ENCODE measurements around the gene MSI2.

Gene MSI2

GRCh38 chr17:57727630-57728175, 471.4 kb downstream of the MSI2 start:
- no peak for TF ChIP-seq FOXP2 (optimal IDR thresholded peaks at IDR 0.05; ENCODE audit: control extremely low read depth, extremely low read length, insufficient read depth)
- TF ChIP-seq POLR2AphosphoS5 (IDR thresholded peaks at IDR 0.05; ENCODE audit: borderline replicate concordance, low read depth, low read length), result no peak
- TF ChIP-seq EZH2 (IDR thresholded peaks at IDR 0.05), result no peak
- no peak overlapping the region for H3K9ac ChIP-seq (ENCODE audit: insufficient read length)
- H3K27ac ChIP-seq, result no peak overlapping the region
- no peaks in the 10 kb centered on the region for H3K36me3 ChIP-seq (ENCODE audit: insufficient read depth, low read length)
- no peaks in the 10 kb centered on the region for H3K9me3 ChIP-seq (ENCODE audit: low read depth, low read length)
- H3K4me3 ChIP-seq, result no peak overlapping the region
- no peak for DNase-seq (ENCODE audit: low read depth, low spot score)

- H3K27ac ChIP-seq, result no peak overlapping the region
- no peak overlapping the region for H3K9ac ChIP-seq (ENCODE audit: insufficient read length)
- no peaks in the 10 kb centered on the region for H3K9me3 ChIP-seq (ENCODE audit: low read depth, low read length)
- no peak overlapping the region for H3K4me3 ChIP-seq
- no peaks in the 10 kb centered on the region for H3K36me3 ChIP-seq (ENCODE audit: insufficient read depth, low read length)
- TF ChIP-seq POLR2AphosphoS5 (IDR thresholded peaks at IDR 0.05; ENCODE audit: borderline replicate concordance, low read depth, low read length), result no peak
- no peak for TF ChIP-seq EZH2 (IDR thresholded peaks at IDR 0.05)
- TF ChIP-seq FOXP2 (optimal IDR thresholded peaks at IDR 0.05; ENCODE audit: control extremely low read depth, extremely low read length, insufficient read depth), result no peak
- DNase-seq (ENCODE audit: low read depth, low spot score), result no peak
These were observed 473.8 kb downstream of the MSI2 start for GRCh38 chr17:57730026-57730701.

DNA sequence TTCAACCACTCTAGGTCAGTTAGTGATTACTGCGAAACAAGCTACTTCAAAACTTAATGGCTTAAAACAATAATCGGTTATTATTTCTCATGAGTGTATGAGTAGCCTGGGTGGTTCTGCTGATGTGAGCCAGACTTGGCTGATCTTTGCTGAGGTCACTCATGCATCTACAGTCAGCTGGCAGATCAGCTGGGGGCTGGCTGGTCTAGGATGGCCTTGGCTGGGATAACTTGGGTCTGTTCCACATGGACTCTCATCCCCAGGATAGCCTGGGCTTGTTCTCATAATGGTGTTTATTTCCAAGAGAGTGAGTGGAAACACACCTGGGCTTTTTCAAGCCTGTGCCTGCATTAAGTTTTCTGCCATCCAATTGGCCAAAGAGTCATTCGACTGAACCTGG, 475.7 kb downstream of the MSI2 start:
- no peak for DNase-seq (ENCODE audit: low read depth, low spot score)
- no peaks in the 10 kb centered on the region for H3K9me3 ChIP-seq (ENCODE audit: low read depth, low read length)
- no peaks in the 10 kb centered on the region for H3K36me3 ChIP-seq (ENCODE audit: insufficient read depth, low read length)
- H3K4me3 ChIP-seq, result no peak overlapping the region
- no peak for TF ChIP-seq POLR2AphosphoS5 (IDR thresholded peaks at IDR 0.05; ENCODE audit: borderline replicate concordance, low read depth, low read length)
- TF ChIP-seq EZH2 (IDR thresholded peaks at IDR 0.05), result no peak
- no peak for TF ChIP-seq FOXP2 (optimal IDR thresholded peaks at IDR 0.05; ENCODE audit: control extremely low read depth, extremely low read length, insufficient read depth)
- no peak overlapping the region for H3K9ac ChIP-seq (ENCODE audit: insufficient read length)
- H3K27ac ChIP-seq, result no peak overlapping the region

- Histone ChIP-seq H3K9ac (ENCODE audit: insufficient read length) (no peak overlapping the region), H3K27ac (no peak overlapping the region), H3K4me3 (no peak overlapping the region), H3K9me3 (ENCODE audit: low read depth, low read length) (no peaks in the 10 kb centered on the region), H3K36me3 (ENCODE audit: insufficient read depth, low read length) (no peaks in the 10 kb centered on the region)
- TF ChIP-seq EZH2 (IDR thresholded peaks at IDR 0.05), result no peak
- DNase-seq (ENCODE audit: low read depth, low spot score), result no peak
These were observed 476.8 kb downstream of the MSI2 start for GRCh38 chr17:57733085-57733484.

All from SK-N-MC (cell line).